RPMI7951 (cell line): ENCODE results near the gene TMEM63A. TPM values are rescaled to one million over a fixed set of nuclear protein-coding genes. Genes with fewer than 3 reads are reported as not detected.

Experiments
- DNase-seq: peaks from one replicate; pipeline ENCODE4 v3.0.0-alpha.2; 2012; ENCODE audit warnings: low read depth
- total RNA-seq: library from RNA; depleted of rRNA; stranded (reverse); fragments of >200 nt; shearing (Covaris generic); gene quantifications from 2 replicates; pipeline ENCODE4 v1.2.3, GENCODE V29; 2014

TMEM63A gene
- total RNA-seq, 1 experiment from 2014 or later = 7.6 TPM

- no peak for DNase-seq
Observed at GRCh38 chr1:225866981-225867380, 15.2 kb downstream of the TMEM63A start.

GRCh38 chr1:225866061-225866837, 15.9 kb downstream of the TMEM63A start:
- DNase-seq = peak; percentile 87

- no peak for DNase-seq
Observed at GRCh38 chr1:225865514-225865913, 16.7 kb downstream of the TMEM63A start.

GRCh38 chr1:225863167-225863566, 19.0 kb downstream of the TMEM63A start:
- no peak for DNase-seq

- DNase-seq = no peak
Observed at GRCh38 chr1:225862581-225862950, 19.6 kb downstream of the TMEM63A start.

GRCh38 chr1:225861834-225862580, 20.2 kb downstream of the TMEM63A start:
- no peak for DNase-seq

GRCh38 chr1:225860876-225861441, 21.2 kb downstream of the TMEM63A start:
- DNase-seq = no peak

GRCh38 chr1:225860107-225860506, 22.1 kb downstream of the TMEM63A start:
- no peak for DNase-seq

- no peak for DNase-seq
Observed at GRCh38 chr1:225859151-225859550, 23.0 kb downstream of the TMEM63A start.

GRCh38 chr1:225857256-225857655, 24.9 kb downstream of the TMEM63A start:
- no peak for DNase-seq

- no peak for DNase-seq
Observed at GRCh38 chr1:225855503-225856300, 26.5 kb downstream of the TMEM63A start.

GRCh38 chr1:225853441-225853840, 28.7 kb downstream of the TMEM63A start:
- DNase-seq = no peak

- DNase-seq = no peak
Observed at GRCh38 chr1:225852413-225853124, 29.6 kb downstream of the TMEM63A start.

GRCh38 chr1:225851805-225852204, 30.4 kb downstream of the TMEM63A start:
- DNase-seq = no peak

- DNase-seq = no peak
Observed at GRCh38 chr1:225850370-225850769, 31.8 kb downstream of the TMEM63A start.

- no peak for DNase-seq
Observed at GRCh38 chr1:225849925-225850324, 32.3 kb downstream of the TMEM63A start.

GRCh38 chr1:225848030-225848955, 33.9 kb downstream of the TMEM63A start:
- no peak for DNase-seq

- no peak for DNase-seq
Observed at GRCh38 chr1:225847610-225848009, 34.6 kb downstream of the TMEM63A start.

- DNase-seq = no peak
Observed at GRCh38 chr1:225846331-225847310, 35.6 kb downstream of the TMEM63A start.
